Osteocyte (in vitro differentiated cells): Measurements from ENCODE around the gene SPATA16. TPM values are rescaled to one million over a fixed set of nuclear protein-coding genes. Genes with fewer than 3 reads are reported as not detected.

Experiments
- DNase-seq: peaks from one replicate; pipeline ENCODE4 v3.0.0; 2021; ENCODE audit warnings: mixed read lengths; ENCODE audit not compliant: unreplicated experiment; ENCODE audit errors: extremely low spot score
- H3K27ac Mint-ChIP-seq: one replicate; pipeline ENCODE4 v1.8.0; 2021; ENCODE audit warnings: mild to moderate bottlenecking, mixed read lengths; ENCODE audit not compliant: unreplicated experiment
- H3K27me3 Mint-ChIP-seq: one replicate; pipeline ENCODE4 v1.8.0; 2021; ENCODE audit warnings: mixed read lengths; ENCODE audit not compliant: unreplicated experiment
- H3K36me3 Mint-ChIP-seq: one replicate; pipeline ENCODE4 v1.8.0; 2021; ENCODE audit warnings: mixed read lengths; ENCODE audit not compliant: unreplicated experiment
- H3K4me1 Mint-ChIP-seq: one replicate; pipeline ENCODE4 v1.8.0; 2021; ENCODE audit warnings: mixed read lengths; ENCODE audit not compliant: unreplicated experiment
- H3K4me3 Mint-ChIP-seq: one replicate; pipeline ENCODE4 v1.8.0; 2021; ENCODE audit warnings: mild to moderate bottlenecking, moderate library complexity, mixed read lengths; ENCODE audit not compliant: unreplicated experiment
- H3K9me3 Mint-ChIP-seq: one replicate; pipeline ENCODE4 v1.8.0; 2021; ENCODE audit warnings: mixed read lengths; ENCODE audit not compliant: unreplicated experiment
- total RNA-seq: library from RNA; stranded (reverse); gene quantifications from 2 replicates; pipeline ENCODE4 v1.2.1, GENCODE V29; 2021
- TF ChIP-seq, protein P1 (sequence below): fragments of 200-600 bp; sonication (generic); IDR thresholded peaks from 2 replicates; pipeline ENCODE4 v1.5.0; 2021; ENCODE audit warnings: antibody characterized with exemption, mild to moderate bottlenecking, moderate library complexity

The SPATA16 gene
- total RNA-seq, 1 donor from 2014 or later, result not detected

DNA sequence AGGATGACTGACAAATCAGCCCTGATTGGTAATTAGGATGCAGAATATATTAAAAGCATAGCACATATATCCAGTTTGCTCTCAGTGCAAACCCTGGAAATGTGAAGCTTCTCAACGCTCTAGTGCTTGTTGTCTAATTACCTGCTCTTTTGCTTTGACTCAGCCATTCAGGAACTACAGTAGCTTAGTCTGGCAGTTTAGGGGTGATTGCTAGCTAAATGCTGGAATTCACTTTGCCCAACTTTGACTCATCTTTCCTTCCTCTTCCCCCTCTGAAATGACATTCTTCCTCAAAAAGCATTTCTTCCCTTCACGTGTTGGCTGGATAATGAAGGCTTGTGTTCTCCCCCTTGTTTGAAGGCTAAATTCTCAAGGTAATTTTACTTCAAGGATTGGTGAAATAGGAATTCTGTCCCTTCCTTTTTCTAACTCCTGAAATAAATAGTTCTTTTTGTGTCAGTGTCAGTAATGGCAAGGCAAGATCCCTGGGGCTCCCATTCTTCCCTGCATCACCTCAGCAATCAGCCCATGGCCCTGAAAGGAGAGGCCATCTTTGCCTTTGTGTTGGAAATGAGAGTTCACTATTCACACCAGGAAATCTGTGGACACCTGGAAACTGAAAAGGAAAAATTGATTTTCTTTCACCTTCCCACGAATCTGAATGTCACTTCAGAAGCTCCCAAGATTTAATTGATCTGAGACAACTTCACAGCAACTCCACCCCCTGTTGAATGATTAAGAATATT, 286.9 kb downstream of the SPATA16 start:
- no peaks in the 10 kb centered on the region for H3K9me3 Mint-ChIP-seq
- no peak overlapping the region for H3K27ac Mint-ChIP-seq
- H3K4me3 Mint-ChIP-seq, result no peak overlapping the region

DNA sequence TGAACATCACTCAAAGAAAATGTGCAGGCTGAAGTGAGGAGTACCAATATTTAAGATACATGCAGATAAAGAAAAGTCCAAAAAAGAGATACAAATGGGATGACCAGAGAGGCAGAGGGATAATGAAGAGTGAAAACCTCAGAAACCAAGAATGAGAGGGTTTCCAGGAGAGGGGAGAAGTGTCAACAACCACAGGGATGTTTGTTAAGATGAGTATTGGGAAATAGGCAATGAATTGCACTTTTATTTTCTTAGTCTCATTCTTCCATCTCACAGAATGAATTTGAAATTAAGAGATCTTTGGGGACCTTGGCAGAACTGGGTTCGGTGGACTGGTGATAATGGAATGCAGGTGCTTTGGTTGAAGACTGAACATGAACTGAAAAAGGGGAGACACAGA, 288.0 kb downstream of the SPATA16 start:
- Mint-ChIP-seq H3K27me3 (no peaks in the 10 kb centered on the region), H3K4me1 (peaks cover 8% of the 10 kb centered on the region), H3K27ac (no peak overlapping the region), H3K9me3 (no peaks in the 10 kb centered on the region), H3K36me3 (no peaks in the 10 kb centered on the region), H3K4me3 (no peak overlapping the region)
- TF ChIP-seq, protein P1, sequence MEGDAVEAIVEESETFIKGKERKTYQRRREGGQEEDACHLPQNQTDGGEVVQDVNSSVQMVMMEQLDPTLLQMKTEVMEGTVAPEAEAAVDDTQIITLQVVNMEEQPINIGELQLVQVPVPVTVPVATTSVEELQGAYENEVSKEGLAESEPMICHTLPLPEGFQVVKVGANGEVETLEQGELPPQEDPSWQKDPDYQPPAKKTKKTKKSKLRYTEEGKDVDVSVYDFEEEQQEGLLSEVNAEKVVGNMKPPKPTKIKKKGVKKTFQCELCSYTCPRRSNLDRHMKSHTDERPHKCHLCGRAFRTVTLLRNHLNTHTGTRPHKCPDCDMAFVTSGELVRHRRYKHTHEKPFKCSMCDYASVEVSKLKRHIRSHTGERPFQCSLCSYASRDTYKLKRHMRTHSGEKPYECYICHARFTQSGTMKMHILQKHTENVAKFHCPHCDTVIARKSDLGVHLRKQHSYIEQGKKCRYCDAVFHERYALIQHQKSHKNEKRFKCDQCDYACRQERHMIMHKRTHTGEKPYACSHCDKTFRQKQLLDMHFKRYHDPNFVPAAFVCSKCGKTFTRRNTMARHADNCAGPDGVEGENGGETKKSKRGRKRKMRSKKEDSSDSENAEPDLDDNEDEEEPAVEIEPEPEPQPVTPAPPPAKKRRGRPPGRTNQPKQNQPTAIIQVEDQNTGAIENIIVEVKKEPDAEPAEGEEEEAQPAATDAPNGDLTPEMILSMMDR, result no peak
- DNase-seq, result no peak

More for the DNA sequence above, 286.9 kb downstream of the SPATA16 start:
- TF ChIP-seq, protein P1, result no peak
- Mint-ChIP-seq H3K4me1 (peaks cover 3% of the 10 kb centered on the region), H3K27me3 (no peaks in the 10 kb centered on the region), H3K36me3 (no peaks in the 10 kb centered on the region)
- DNase-seq, result no peak

GRCh38 chr3:172848910-172849309, 292.1 kb downstream of the SPATA16 start:
- Mint-ChIP-seq H3K36me3 (no peaks in the 10 kb centered on the region), H3K4me1 (peaks cover 6% of the 10 kb centered on the region), H3K4me3 (no peak overlapping the region), H3K27ac (no peak overlapping the region), H3K27me3 (no peaks in the 10 kb centered on the region), H3K9me3 (no peaks in the 10 kb centered on the region)
- TF ChIP-seq, protein P1, result no peak
- no peak for DNase-seq

GRCh38 chr3:172847292-172847691, 293.7 kb downstream of the SPATA16 start:
- peaks cover 6% of the 10 kb centered on the region for H3K4me1 Mint-ChIP-seq
- no peaks in the 10 kb centered on the region for H3K36me3 Mint-ChIP-seq
- H3K27me3 Mint-ChIP-seq, result no peaks in the 10 kb centered on the region
- no peaks in the 10 kb centered on the region for H3K9me3 Mint-ChIP-seq
- no peak for DNase-seq
- H3K4me3 Mint-ChIP-seq, result no peak overlapping the region
- TF ChIP-seq, protein P1, result no peak
- H3K27ac Mint-ChIP-seq, result no peak overlapping the region

- Mint-ChIP-seq H3K27me3 (peaks cover under 1% of the 10 kb centered on the region), H3K4me1 (peaks cover 6% of the 10 kb centered on the region), H3K9me3 (no peaks in the 10 kb centered on the region), H3K4me3 (no peak overlapping the region), H3K27ac (no peak overlapping the region), H3K36me3 (no peaks in the 10 kb centered on the region)
- no peak for DNase-seq
- TF ChIP-seq, protein P1, result no peak
Observed at GRCh38 chr3:172846706-172847105, 294.3 kb downstream of the SPATA16 start.
